ENCODE measurements around the gene C1orf159.

DNA sequence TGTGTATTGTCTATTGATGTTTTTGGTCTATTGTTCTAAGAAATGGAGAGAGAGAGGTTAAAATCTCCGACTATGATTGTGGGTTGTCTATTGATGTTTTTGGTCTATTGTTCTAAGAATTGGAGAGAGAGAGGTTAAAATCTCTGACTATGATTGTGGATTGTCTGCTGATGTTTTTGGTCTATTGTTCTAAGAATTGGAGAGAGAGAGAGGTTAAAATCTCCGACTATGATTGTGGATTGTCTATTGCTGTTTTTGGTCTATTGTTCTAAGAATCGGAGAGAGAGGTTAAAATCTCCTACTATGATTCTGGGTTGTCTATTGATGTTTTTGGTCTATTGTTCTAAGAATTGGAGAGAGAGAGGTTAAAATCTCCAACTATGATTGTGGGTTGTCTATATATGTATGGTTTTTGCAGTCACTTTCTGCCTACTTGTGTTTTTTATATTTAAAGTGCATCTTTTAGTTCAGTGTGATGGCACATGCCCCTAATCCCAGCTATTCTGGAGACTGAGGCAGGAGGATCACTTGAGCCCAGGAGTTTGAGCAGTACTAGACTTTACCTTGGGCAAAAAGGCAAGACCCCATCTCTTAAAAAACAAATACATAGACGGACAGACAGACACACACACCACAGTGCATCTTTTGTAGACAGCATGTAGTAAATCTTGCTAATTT, 16.2 kb downstream of the C1orf159 start:
- TF ChIP-seq, protein P1, sequence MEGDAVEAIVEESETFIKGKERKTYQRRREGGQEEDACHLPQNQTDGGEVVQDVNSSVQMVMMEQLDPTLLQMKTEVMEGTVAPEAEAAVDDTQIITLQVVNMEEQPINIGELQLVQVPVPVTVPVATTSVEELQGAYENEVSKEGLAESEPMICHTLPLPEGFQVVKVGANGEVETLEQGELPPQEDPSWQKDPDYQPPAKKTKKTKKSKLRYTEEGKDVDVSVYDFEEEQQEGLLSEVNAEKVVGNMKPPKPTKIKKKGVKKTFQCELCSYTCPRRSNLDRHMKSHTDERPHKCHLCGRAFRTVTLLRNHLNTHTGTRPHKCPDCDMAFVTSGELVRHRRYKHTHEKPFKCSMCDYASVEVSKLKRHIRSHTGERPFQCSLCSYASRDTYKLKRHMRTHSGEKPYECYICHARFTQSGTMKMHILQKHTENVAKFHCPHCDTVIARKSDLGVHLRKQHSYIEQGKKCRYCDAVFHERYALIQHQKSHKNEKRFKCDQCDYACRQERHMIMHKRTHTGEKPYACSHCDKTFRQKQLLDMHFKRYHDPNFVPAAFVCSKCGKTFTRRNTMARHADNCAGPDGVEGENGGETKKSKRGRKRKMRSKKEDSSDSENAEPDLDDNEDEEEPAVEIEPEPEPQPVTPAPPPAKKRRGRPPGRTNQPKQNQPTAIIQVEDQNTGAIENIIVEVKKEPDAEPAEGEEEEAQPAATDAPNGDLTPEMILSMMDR (IDR thresholded peaks at IDR 0.05; ENCODE audit: insufficient read depth, low read length, poor library complexity, severe bottlenecking) = no peak
- TF ChIP-seq EZH2phosphoT487 (conservative IDR thresholded peaks at IDR 0.05; ENCODE audit: low read length) = no peak
